Activated T-cell treated with anti-CD3 and anti-CD28 coated beads, Interleukin-2, amount 50 U/mL, for 4 hours (primary cell): ENCODE results near the gene NOB1. TPM values are rescaled to one million over a fixed set of nuclear protein-coding genes. Genes with fewer than 3 reads are reported as not detected.
"Not testable (repeated sequence)": the region's sequence is repeated elsewhere in the genome, so short reads cannot be mapped to it uniquely, and the experiment has no call there.

Source experiments
- ATAC-seq, 2 donors: fragments of 200-7000 bp; cut with Tn5 transposase; one replicate each; pipeline ENCODE4 v1.10.0; 2021
- DNase-seq: peaks from one replicate; pipeline ENCODE4 v3.0.0-alpha.2; 2020
- H3K27me3 Mint-ChIP-seq: one replicate; pipeline ENCODE4 v1.8.0; 2021; ENCODE audit warnings: low read depth, mixed read lengths
- H3K36me3 Mint-ChIP-seq: one replicate; pipeline ENCODE4 v1.8.0; 2022; ENCODE audit warnings: mixed read lengths; ENCODE audit not compliant: insufficient read depth
- H3K4me1 Mint-ChIP-seq: one replicate; pipeline ENCODE4 v1.8.0; 2021; ENCODE audit warnings: low read depth, mixed read lengths
- H3K4me3 Mint-ChIP-seq: one replicate; pipeline ENCODE4 v1.8.0; 2021; ENCODE audit warnings: mild to moderate bottlenecking, moderate library complexity, mixed read lengths
- H3K9me3 Mint-ChIP-seq: one replicate; pipeline ENCODE4 v1.8.0; 2021; ENCODE audit warnings: mixed read lengths
- total RNA-seq, 3 donors: library from RNA; stranded (reverse); gene quantifications; one replicate each; pipeline ENCODE4 v1.2.1, GENCODE V29; 2021

Gene NOB1
- total RNA-seq, 3 donors from 2014 or later: 181 to 194 (median 181) TPM

DNA sequence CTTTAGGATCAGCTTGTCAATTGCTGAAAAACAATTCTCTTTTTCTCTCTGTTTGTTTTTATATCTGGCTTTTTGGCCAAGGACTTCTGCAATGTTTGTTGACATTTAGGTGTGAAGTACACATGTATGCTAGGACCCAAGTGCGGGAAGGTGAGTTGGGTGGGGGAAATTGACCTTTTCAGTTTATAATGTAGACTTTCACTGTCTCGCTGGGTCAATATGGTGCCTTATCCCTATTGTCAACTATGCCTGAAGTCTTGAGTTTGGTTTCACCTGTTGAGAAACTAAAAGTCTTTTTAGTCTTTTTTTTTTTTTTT lies 16.9 kb upstream of the NOB1 start:
- H3K36me3 Mint-ChIP-seq: peaks cover 27% of the 10 kb centered on the region
- ATAC-seq (no peak), DNase-seq (no peak)
- H3K4me1 Mint-ChIP-seq: peaks cover 50% of the 10 kb centered on the region
- no peak overlapping the region for H3K4me3 Mint-ChIP-seq
- H3K9me3 Mint-ChIP-seq: peaks cover 19% of the 10 kb centered on the region
- H3K27me3 Mint-ChIP-seq: no peaks in the 10 kb centered on the region

DNA sequence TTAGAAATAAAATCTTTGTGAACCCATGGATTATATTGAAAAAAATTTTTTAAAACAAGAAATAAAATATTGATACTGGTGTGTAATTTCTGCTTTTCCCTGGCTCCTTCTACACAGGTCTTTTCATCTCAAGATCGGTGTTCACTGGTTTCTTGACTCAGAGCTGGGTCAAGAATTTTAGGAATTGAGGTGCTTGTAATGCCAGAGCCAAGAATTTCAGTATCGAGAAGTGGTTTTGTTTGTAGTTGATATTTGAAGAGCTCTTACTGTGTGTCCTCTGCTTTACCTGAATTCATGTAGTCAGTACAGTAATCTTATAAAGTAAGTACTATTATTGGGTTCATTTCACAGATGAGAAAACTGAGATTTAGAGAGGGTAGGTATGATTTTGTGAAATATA lies 14.7 kb upstream of the NOB1 start:
- ATAC-seq (no peak), DNase-seq (no peak)
- Mint-ChIP-seq H3K4me1 (peaks cover 52% of the 10 kb centered on the region), H3K36me3 (peaks cover 13% of the 10 kb centered on the region), H3K4me3 (no peak overlapping the region), H3K27me3 (no peaks in the 10 kb centered on the region), H3K9me3 (peaks cover under 1% of the 10 kb centered on the region)

DNA sequence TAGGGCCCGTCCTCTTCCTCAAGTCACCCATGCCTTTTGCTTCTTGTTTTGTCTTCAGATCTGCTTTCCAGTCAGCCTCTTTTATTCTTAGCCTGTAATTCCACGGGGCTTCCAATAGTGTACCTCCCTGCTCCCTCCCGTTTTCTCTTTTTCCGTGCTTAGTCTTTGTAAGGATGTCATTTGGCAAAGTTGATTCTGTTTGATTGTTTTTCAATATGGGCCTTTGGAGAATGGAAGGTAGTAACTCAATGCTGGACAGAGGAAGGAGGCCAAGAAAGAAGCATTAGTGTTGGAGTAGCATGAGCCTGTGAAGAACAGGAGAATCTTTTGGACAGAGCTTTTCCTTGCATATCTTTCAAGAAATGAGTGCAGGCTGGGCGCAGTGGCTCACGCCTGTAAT lies 13.9 kb upstream of the NOB1 start:
- no peaks in the 10 kb centered on the region for H3K27me3 Mint-ChIP-seq
- H3K9me3 Mint-ChIP-seq: no peaks in the 10 kb centered on the region
- H3K4me3 Mint-ChIP-seq: no peak overlapping the region
- DNase-seq (no peak), ATAC-seq (no peak)
- peaks cover 50% of the 10 kb centered on the region for H3K4me1 Mint-ChIP-seq
- H3K36me3 Mint-ChIP-seq: peaks cover 9% of the 10 kb centered on the region

DNA sequence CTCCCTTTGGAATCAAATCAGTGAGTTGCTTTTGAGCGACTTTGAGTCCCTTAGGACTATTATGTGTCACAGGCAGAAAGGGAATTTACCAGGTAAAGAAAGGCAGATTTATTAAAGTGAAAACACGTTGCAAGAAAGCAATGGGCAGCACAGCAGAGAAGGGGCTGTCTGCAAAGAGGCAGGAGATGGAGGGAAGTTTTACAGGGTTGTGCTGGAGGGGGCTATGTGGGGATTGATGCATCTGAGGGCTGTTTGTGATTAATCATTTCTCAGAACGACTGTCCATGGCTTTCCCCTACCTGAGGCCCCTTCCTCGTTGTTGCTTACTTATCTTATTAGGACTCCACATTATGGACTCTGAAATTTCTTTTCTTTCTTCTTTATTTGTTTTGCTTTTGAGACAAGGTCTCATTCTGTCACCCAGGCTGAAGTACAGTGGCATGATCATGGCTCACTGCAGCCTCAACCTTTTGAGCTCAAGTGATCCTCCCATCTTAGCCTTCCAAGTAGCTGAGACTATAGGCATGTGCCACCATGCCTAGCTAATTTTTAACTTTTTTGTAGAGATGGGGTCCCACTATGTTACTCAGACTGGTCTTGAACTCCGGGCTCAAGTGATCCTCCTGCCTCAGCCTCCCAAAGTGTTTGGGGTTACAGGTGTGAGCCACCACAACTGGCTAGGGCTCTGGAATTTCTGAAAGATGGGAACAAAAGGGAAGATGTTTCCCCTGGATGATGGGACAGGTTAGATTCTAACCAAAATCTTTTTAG lies 12.9 kb upstream of the NOB1 start:
- ATAC-seq: peak; percentile 35 to 36
- H3K4me3 Mint-ChIP-seq: no peak overlapping the region
- no peak for DNase-seq

DNA sequence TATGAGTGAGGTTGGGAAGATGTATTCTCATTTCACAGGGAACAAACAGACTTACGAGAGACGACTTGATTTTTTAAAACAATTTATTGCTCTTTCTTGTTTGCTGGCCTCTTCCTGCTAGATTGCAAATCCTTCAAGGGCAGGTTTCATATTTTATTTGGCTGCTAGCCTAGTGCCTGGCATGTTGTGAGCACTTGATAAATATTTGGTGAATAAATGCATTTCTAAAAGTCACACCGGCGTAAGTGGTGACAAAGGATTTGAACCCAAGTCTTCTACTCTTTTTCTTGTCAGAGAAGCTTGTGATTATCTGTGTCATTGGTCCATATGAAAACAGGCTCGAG lies 8.8 kb upstream of the NOB1 start:
- DNase-seq (no peak), ATAC-seq (no peak)
- Mint-ChIP-seq H3K36me3 (peaks cover 7% of the 10 kb centered on the region), H3K4me1 (peaks cover 32% of the 10 kb centered on the region), H3K27me3 (no peaks in the 10 kb centered on the region), H3K4me3 (peak overlapping the region; percentile 91), H3K9me3 (no peaks in the 10 kb centered on the region)

More for the DNA sequence above, 12.9 kb upstream of the NOB1 start:
- no peaks in the 10 kb centered on the region for H3K27me3 Mint-ChIP-seq
- no peaks in the 10 kb centered on the region for H3K9me3 Mint-ChIP-seq
- H3K4me1 Mint-ChIP-seq: peaks cover 48% of the 10 kb centered on the region
- peaks cover 9% of the 10 kb centered on the region for H3K36me3 Mint-ChIP-seq

DNA sequence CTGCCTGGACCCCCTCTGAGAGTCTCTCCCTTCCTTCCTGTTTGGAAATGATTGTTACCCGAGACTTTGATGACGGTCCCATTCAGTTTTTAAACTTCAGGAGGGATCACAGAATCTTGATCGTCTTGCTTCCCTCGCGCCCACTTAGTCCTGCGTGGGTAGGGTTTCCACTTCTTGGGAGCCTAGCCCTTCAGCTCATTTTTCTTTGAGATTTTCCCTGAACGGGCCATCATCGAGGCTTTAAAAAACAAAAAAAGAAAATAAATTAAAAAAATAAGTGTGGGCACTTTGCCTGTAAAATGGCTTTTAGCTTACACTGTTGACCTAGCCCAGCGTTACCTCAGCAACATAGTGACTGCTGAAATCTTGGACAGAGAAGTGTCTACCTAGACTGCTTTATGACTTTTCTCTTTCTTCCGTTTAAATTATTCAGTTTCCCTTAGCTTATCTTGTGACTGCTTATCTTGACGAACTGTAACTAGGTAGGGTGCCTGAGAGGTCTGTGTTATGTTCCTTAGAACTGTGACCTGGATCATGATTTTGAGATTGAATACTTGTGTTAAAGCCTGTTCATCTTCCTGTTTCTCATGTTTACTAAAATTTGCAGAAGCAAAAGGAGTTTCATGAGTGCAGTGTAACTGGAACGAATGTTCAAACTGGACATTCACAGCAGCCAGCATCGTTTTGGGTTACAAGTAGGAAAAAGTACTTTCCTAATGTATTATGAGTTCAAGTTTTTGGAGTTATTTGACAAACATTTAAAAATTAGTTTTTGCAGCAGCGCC lies 8.3 kb upstream of the NOB1 start:
- Mint-ChIP-seq H3K4me1 (peaks cover 32% of the 10 kb centered on the region), H3K36me3 (peaks cover 6% of the 10 kb centered on the region), H3K9me3 (no peaks in the 10 kb centered on the region), H3K4me3 (peak overlapping the region; percentile 91), H3K27me3 (no peaks in the 10 kb centered on the region)
- DNase-seq (no peak), ATAC-seq (peak in 1 of 2 donors; percentile 16)

DNA sequence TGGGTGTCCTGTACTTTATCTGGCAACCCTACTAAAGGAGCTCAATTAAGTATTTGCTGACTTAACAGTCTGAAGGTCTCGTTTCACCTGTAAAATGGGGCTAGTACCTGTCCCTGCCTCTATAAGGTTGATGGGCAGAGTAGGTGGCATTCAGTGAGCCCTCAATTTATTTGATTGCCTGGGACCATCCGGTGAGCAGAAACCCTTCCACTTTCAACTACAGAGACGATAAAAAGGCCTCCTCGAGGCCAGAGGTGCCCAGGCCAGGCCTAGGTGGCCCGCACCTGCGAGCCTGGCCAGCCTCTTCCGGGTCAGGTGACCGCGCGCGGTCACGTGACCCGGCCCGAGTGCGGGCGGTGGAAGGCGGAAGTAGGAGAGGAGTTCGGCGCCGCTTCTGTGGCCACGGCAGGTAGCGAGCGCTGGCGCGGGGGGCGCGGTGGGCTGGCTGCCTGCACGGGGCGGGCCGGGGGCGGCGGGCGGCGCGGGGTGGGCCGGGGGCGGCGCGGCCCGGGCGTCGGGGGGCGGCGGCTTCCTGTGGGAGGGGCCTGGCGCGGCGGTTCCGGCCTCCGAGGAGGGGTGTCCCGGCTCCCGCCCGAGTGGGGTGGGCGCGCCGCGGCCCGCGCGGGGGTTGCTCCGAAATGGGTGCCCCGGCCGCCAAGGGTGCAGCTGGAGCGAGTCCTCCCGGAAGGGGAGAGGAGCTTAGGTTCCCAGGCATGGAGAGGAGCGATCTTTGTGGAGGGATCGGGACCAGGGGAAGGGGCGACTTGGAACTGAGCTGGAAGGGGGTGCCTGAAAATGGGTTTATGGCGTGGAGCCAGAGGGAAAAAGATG lies 7.5 kb upstream of the NOB1 start, which contains the start of gene WWP2:
Gene WWP2 (plus strand): TSS at position 350 of the 831 bp plus-strand sequence. CDS start 24,679 bp downstream, outside the sequence.
- ATAC-seq (peak; percentile 93), DNase-seq (peak; percentile 71)
- Mint-ChIP-seq H3K27me3 (no peaks in the 10 kb centered on the region), H3K9me3 (no peaks in the 10 kb centered on the region), H3K4me1 (peaks cover 27% of the 10 kb centered on the region), H3K4me3 (peak within 1 kb of the TSS; percentile 91), H3K36me3 (peaks cover 6% of the 10 kb centered on the region)

DNA sequence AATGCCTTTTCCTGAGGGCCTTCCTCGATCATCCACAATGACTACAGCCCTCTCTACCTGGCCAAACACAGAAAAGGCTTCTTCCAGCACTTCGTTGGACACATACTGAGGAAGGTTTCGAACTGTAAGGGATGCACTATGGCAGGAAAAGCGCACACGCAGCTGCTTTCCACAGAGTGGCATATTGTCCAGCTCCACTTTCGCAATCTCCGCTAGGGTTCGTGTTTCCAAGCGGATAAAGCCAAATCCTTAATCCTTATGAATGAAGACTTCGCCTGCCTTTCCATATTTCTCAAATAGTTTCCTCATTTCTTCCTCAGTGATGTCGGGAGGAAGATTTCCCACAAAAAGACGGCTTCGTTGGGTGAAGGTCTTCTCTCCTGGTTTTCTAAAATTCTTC lies 2.6 kb upstream of the NOB1 start:
- ATAC-seq, H3K4me3 Mint-ChIP-seq, DNase-seq: not testable (repeated sequence)

DNA sequence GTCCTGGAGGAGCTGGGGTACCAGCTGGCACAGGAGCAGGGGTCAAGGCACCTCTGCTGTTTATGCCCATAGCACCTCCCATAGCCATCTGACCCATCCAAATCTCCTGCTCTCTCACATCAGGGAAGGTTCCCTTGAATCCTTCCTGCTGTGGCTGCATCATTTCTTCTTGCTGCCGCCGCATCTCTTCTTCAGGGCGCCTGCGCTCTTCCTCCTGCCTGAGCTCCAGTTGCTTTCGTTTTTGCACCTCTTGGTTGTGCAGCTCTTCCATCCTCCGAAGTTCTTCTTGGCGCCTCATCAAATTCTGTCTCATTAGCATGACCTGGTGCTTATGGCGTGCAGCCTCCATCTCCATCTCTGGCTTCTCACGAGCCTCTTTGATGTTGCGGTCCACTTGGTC lies 2.0 kb upstream of the NOB1 start:
- peaks cover 25% of the 10 kb centered on the region for H3K4me1 Mint-ChIP-seq
- ATAC-seq (no peak), DNase-seq (no peak)
- no peaks in the 10 kb centered on the region for H3K9me3 Mint-ChIP-seq
- H3K27me3 Mint-ChIP-seq: no peaks in the 10 kb centered on the region
- H3K36me3 Mint-ChIP-seq: peaks cover 12% of the 10 kb centered on the region
- H3K4me3 Mint-ChIP-seq: no peak overlapping the region

More for the DNA sequence above, 2.6 kb upstream of the NOB1 start:
- H3K9me3 Mint-ChIP-seq, H3K27me3 Mint-ChIP-seq, H3K36me3 Mint-ChIP-seq: not testable (repeated sequence)
- H3K4me1 Mint-ChIP-seq: peaks cover 19% of the 10 kb centered on the region

DNA sequence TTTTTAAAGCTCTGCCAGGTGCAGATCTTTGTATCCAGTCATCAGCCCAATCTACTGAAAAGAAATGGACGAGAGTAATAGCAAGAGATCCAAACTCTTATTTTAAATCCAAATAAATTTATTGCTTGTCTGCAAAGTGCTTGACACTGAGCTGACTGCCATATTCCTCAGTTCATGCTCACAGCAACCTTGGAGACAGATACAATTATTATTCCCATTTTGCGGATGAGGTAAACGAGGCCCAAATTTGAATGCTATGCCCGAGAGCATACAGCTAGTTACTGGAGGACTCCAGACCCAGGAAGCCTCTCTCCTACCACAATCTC lies 620 bp downstream of the NOB1 start:
- Mint-ChIP-seq H3K4me1 (peaks cover 21% of the 10 kb centered on the region), H3K4me3 (peak overlapping the region; percentile 100), H3K36me3 (peaks cover 20% of the 10 kb centered on the region), H3K27me3 (no peaks in the 10 kb centered on the region), H3K9me3 (no peaks in the 10 kb centered on the region)
- ATAC-seq (no peak), DNase-seq (no peak)

DNA sequence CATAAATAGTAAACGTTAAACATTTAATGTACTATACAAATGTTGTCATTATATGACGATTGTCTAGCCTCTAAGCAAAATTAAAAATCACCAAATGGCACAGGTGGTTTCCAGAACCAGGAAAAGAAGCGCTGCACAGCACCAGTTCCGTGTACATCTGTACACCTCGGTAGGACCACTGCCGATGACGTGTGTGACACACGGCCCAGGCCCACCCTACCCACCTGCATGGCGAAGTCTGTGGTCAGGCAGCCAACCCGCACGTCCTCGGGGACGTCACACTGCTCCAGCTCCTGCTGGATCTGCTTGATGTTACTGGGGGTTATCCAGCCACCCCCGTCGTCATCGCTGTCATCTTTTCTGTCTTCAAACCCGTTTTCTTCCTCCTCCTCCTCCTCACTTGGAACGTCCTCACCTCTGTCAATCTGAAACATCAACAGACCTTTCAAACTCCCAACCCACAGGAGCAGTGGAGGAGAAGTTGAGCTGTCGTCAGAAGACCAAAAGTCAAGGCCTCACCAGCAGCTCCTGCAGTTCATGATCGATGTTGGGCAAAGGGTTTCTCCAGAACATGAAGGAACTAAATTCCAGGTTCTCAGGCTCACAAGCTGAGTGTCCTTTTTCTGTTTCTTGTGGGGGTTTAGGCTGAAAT lies 5.9 kb downstream of the NOB1 start:
- peaks cover 24% of the 10 kb centered on the region for H3K4me1 Mint-ChIP-seq
- H3K4me3 Mint-ChIP-seq: no peak overlapping the region
- H3K27me3 Mint-ChIP-seq: no peaks in the 10 kb centered on the region
- ATAC-seq (no peak), DNase-seq (no peak)
- H3K9me3 Mint-ChIP-seq: no peaks in the 10 kb centered on the region
- H3K36me3 Mint-ChIP-seq: peaks cover 46% of the 10 kb centered on the region

DNA sequence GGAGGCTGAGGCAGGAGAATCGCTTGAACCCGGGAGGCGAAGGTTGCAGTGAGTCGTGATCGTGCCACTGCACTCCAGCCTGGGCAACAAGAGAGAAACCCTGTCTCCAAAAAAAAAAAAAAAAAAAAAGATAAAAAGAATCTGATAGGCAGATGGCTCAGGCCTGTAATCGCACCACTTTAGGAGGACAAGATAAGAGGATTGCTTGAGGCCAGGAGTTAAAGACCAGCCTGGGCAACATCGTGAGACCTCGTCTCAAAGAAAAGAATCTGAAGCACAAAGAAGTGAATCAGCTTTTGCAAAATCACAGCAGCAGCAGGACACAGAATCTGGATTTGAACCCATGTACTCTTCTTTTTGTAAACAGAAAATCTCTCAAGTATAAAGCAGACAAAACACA lies 7.6 kb downstream of the NOB1 start:
- H3K4me1 Mint-ChIP-seq: peaks cover 10% of the 10 kb centered on the region
- H3K9me3 Mint-ChIP-seq: no peaks in the 10 kb centered on the region
- H3K27me3 Mint-ChIP-seq: no peaks in the 10 kb centered on the region
- ATAC-seq (no peak), DNase-seq (no peak)
- H3K4me3 Mint-ChIP-seq: no peak overlapping the region
- peaks cover 48% of the 10 kb centered on the region for H3K36me3 Mint-ChIP-seq

DNA sequence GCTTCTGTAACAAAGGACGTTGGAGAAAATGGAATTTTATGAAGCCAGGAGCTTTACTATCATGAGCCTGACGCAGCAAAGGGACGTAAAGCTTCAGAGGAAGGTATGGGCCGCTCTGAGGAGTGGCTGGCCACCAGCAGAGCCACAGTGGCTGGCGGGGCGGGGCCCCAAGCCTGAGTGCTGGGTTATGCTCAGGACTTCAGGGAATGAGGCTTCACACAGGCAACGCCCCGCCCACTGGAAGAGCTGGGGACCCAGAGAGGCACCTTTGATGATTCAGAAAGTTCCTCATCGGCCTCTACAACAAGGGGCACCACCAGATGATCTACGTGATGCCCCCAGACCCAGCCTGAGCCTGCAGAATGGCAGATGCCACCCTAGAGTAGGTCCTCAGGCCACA lies 8.8 kb downstream of the NOB1 start:
- Mint-ChIP-seq H3K4me1 (peaks cover 5% of the 10 kb centered on the region), H3K36me3 (peaks cover 44% of the 10 kb centered on the region), H3K27me3 (no peaks in the 10 kb centered on the region), H3K4me3 (no peak overlapping the region), H3K9me3 (no peaks in the 10 kb centered on the region)
- DNase-seq: no peak
- no peak for ATAC-seq

DNA sequence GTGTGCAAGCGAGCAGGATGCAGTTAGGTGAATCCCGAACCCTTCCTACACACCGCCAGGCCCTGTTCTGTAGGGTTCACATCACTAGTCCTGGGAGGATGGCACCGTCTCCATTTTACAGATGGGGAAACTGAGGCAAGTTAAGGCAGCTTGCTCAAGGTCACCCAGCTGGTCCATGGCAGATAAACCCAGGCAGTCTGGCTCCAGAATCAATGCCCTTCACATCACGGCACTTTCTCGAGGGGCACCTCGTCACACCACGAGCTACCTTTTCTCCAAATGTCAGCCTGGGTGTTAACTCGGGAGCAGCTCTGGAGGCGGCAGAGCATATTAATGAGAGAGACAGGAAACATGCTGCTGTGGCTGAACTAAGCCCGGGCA lies 9.5 kb downstream of the NOB1 start:
- ATAC-seq (no peak), DNase-seq (no peak)
- Mint-ChIP-seq H3K9me3 (no peaks in the 10 kb centered on the region), H3K4me1 (peaks cover 5% of the 10 kb centered on the region), H3K36me3 (peaks cover 42% of the 10 kb centered on the region), H3K27me3 (no peaks in the 10 kb centered on the region), H3K4me3 (no peak overlapping the region)
